K562 (cell line): ENCODE results near the gene FYB1. TPM values are rescaled to one million over a fixed set of nuclear protein-coding genes. Genes with fewer than 3 reads are reported as not detected.

ENCODE experiments used
- ATAC-seq: fragments of 200-7000 bp; cut with Tn5 transposase; 3 replicates; pipeline ENCODE4 v1.9.1; 2020; ENCODE audit warnings: moderate library complexity
- BruUV-seq: library from RNA; stranded (reverse); fragments of 400-500 nt; replicated peaks from 2 replicates; lab custom pipeline; 2021; lab: Mats Ljungman, UMichigan
- CTCF ChIA-PET: fragments of 300-600 bp; formaldehyde crosslinking; extraction: SDS; loops from one replicate; lab custom pipeline; 2021; ENCODE audit warnings: low intra/inter-chr PET ratio; lab: Yijun Ruan, JAX
- POLR2A ChIA-PET: fragments of 300-600, 350-650 bp; sonication (Branson Sonifier 250); formaldehyde crosslinking; extraction: SDS; loops from one replicate; lab custom pipeline; 2021; ENCODE audit warnings: antibody characterized with exemption, inconsistent platforms; lab: Yijun Ruan, JAX
- DNase-seq, 4 experiments: peaks; one replicate each; pipeline versions ENCODE4 v3.0.0 to v3.0.0-alpha.2; 2011 to 2018; ENCODE audit warnings: low spot score in 3 of 4, mixed read lengths in 3 of 4; ENCODE audit errors: extremely low read depth in 1 of 4
- FAIRE-seq: peaks from 2 replicates; lab custom pipeline; 2011; peaks lifted over from hg19 to GRCh38; lab: Jason Lieb, UNC
- H2AFZ ChIP-seq: 2 replicates; pipeline ENCODE4 v1.6.0; 2011; ENCODE audit warnings: low read depth, low read length, control low read depth, inconsistent platforms
- H3K27ac ChIP-seq: fragments of 200-600 bp; 3 replicates; pipeline ENCODE4 v1.8.0; 2011; ENCODE audit warnings: low read depth, mild to moderate bottlenecking, control low read depth, inconsistent platforms, low read length, moderate library complexity, mixed read lengths; ENCODE audit errors: extremely low read depth
- H3K27me3 ChIP-seq, 2 experiments: fragments of 300-600 bp in 1 of 2; 2 replicates in 1 of 2; 3 replicates in 1 of 2; pipeline versions ENCODE4 v1.6.0 to v1.8.0; 2011; ENCODE audit warnings: inconsistent platforms in 2 of 2, low read length in 2 of 2, mild to moderate bottlenecking in 1 of 2, mixed read lengths in 1 of 2, moderate library complexity in 1 of 2; ENCODE audit not compliant: control insufficient read depth in 2 of 2, insufficient read depth in 2 of 2
- H3K36me3 ChIP-seq: fragments of 300-600 bp; 3 replicates; pipeline ENCODE4 v1.8.0; 2011; ENCODE audit warnings: mild to moderate bottlenecking, low read length, inconsistent platforms; ENCODE audit not compliant: control insufficient read depth, insufficient read depth
- H3K4me1 ChIP-seq, 2 experiments: fragments of 200-600 bp in 1 of 2; replicated peaks in 1 of 2; 2 replicates in 1 of 2; 3 replicates in 1 of 2; pipeline versions ENCODE4 v1.5.1 to v1.8.0; 2011; ENCODE audit warnings: inconsistent platforms in 2 of 2, low read length in 2 of 2, mild to moderate bottlenecking in 1 of 2, mixed read lengths in 1 of 2, moderate library complexity in 1 of 2; ENCODE audit not compliant: control insufficient read depth in 2 of 2, insufficient read depth in 2 of 2
- H3K4me2 ChIP-seq: 2 replicates; pipeline ENCODE4 v1.6.1; 2011; ENCODE audit warnings: low read length, control low read depth, inconsistent platforms, mixed read lengths; ENCODE audit not compliant: insufficient read depth
- H3K4me3 ChIP-seq: fragments of 200-600 bp; sonication (generic), shearing (Covaris generic); 2 replicates; pipeline ENCODE4 v1.5.1; 2016; ENCODE audit warnings: control low read depth, inconsistent platforms
- H3K79me2 ChIP-seq: fragments of 200-600 bp; 3 replicates; pipeline ENCODE4 v1.8.0; 2011; ENCODE audit warnings: low read length, inconsistent platforms; ENCODE audit not compliant: control insufficient read depth, insufficient read depth
- H3K9ac ChIP-seq, 2 experiments: 2 replicates each; pipeline versions ENCODE4 v1.6.0 to v1.6.1; 2011; ENCODE audit warnings: low read depth in 2 of 2, low read length in 2 of 2, control low read depth in 1 of 2, inconsistent platforms in 1 of 2, mild to moderate bottlenecking in 1 of 2, mixed read lengths in 1 of 2; ENCODE audit not compliant: insufficient read depth in 1 of 2
- H3K9me1 ChIP-seq: one replicate; pipeline ENCODE4 v1.6.0; 2011; ENCODE audit warnings: inconsistent platforms, mild to moderate bottlenecking, low read length, moderate library complexity; ENCODE audit not compliant: control insufficient read depth, insufficient read depth
- H3K9me3 ChIP-seq: replicated peaks from 2 replicates; pipeline ENCODE4 v1.5.1; 2011; ENCODE audit warnings: low read depth, low read length, inconsistent platforms; ENCODE audit not compliant: control insufficient read depth, insufficient read depth
- H4K20me1 ChIP-seq: replicated peaks from 2 replicates; pipeline ENCODE4 v1.6.1; 2011; ENCODE audit warnings: low read length, inconsistent platforms, mixed read lengths; ENCODE audit not compliant: control insufficient read depth, insufficient read depth
- BCOR ChIP-seq: fragments of 450-650 bp; IDR thresholded peaks from 2 replicates; pipeline ENCODE4 v1.6.1; 2016
- BHLHE40 ChIP-seq: IDR thresholded peaks from 2 replicates; pipeline ENCODE4 v1.6.1; 2011; ENCODE audit warnings: low read length, improper control_type of control experiment
- CBX3 ChIP-seq, 2 experiments: IDR thresholded peaks; 1 replicate in 1 of 2; 2 replicates in 1 of 2; pipeline ENCODE4 v1.6.1; 2012; ENCODE audit warnings: inconsistent platforms in 2 of 2, low read length in 2 of 2, borderline replicate concordance in 1 of 2, control low read depth in 1 of 2
- IRF1 ChIP-seq: sonication (generic); formaldehyde crosslinking; IDR thresholded peaks from 2 replicates; pipeline ENCODE4 v1.8.0; 2022; ENCODE audit warnings: missing genetic modification reagents, mild to moderate bottlenecking, borderline replicate concordance
- MECOM ChIP-seq: fragments of 250-450 bp; sonication (Bioruptor Pico); IDR thresholded peaks from 2 replicates; pipeline ENCODE4 v1.8.0; 2022; ENCODE audit warnings: inconsistent platforms
- MYC ChIP-seq, 2 experiments: fragments of 250-450 bp in 1 of 2; sonication (Bioruptor Pico) in 1 of 2; IDR thresholded peaks; 2 replicates each; pipeline versions ENCODE4 v1.5.1 to v1.6.1; 2012 to 2021; ENCODE audit warnings: low read depth in 2 of 2, borderline replicate concordance in 1 of 2, improper control_type of control experiment in 1 of 2, low read length in 1 of 2, mild to moderate bottlenecking in 1 of 2, moderate library complexity in 1 of 2
- NCOA2 ChIP-seq, 2 experiments: fragments of 450-650 bp; IDR thresholded peaks; 2 replicates each; pipeline ENCODE4 v1.6.1; 2018; ENCODE audit warnings: mild to moderate bottlenecking in 2 of 2, moderate library complexity in 1 of 2; ENCODE audit not compliant: partially characterized antibody in 2 of 2
- NR2C1 ChIP-seq, 2 experiments: fragments of 450-650 bp; IDR thresholded peaks; 2 replicates each; pipeline ENCODE4 v1.6.1; 2017; ENCODE audit warnings: mild to moderate bottlenecking in 2 of 2, antibody characterized with exemption in 1 of 2, inconsistent platforms in 1 of 2, missing compliant biosample characterization in 1 of 2, missing genetic modification characterization in 1 of 2
- SMAD2 ChIP-seq: fragments of 150-350 bp; IDR thresholded peaks from 2 replicates; pipeline ENCODE4 v1.6.1; 2014; ENCODE audit warnings: low read depth, mild to moderate bottlenecking, low read length
- SMAD4 ChIP-seq: fragments of 250-450 bp; sonication (Bioruptor Pico); conservative IDR thresholded peaks from 2 replicates; pipeline ENCODE4 v1.8.0; 2021; ENCODE audit warnings: inconsistent platforms, mild to moderate bottlenecking, moderate library complexity
- SRSF3 ChIP-seq: fragments of 200-400 bp; formaldehyde crosslinking; IDR thresholded peaks from 2 replicates; pipeline ENCODE4 v1.6.1; 2016; ENCODE audit warnings: mild to moderate bottlenecking, low read length, moderate library complexity; ENCODE audit not compliant: insufficient read depth
- TCF7 ChIP-seq: sonication (generic); IDR thresholded peaks from 2 replicates; pipeline ENCODE4 v1.6.1; 2016; ENCODE audit warnings: antibody characterized with exemption, borderline replicate concordance
- TEAD1 ChIP-seq, 2 experiments: fragments of 450-650 bp in 1 of 2; sonication (generic) in 1 of 2; formaldehyde crosslinking; IDR thresholded peaks; 2 replicates each; pipeline versions ENCODE4 v1.4.0 to v1.8.0; 2020 to 2022; ENCODE audit warnings: mild to moderate bottlenecking in 2 of 2, missing genetic modification reagents in 1 of 2
- ZNF551 ChIP-seq: fragments of 250-450 bp; sonication (Bioruptor Pico); IDR thresholded peaks from 2 replicates; pipeline ENCODE4 v1.5.0; 2021; ENCODE audit warnings: mild to moderate bottlenecking, moderate library complexity
- WGBS: fragments of 100-300 bp; shearing (Covaris generic); methylation state at CpG from one replicate; pipeline ENCODE4 v1.1.6; 2016; ENCODE audit warnings: low coverage, mixed read lengths; ENCODE audit not compliant: insufficient coverage; ENCODE audit errors: missing lambda C conversion rate; 5-methylcytosine and 5-hydroxymethylcytosine counted together
- in situ Hi-C: fragments of 300-500 bp; cut with MboI; formaldehyde crosslinking; loops from 4 replicates; pipeline ENCODE4 v1.15.0; 2018; ENCODE audit warnings: inconsistent platforms, mixed read lengths
- intact Hi-C: fragments of 100-400 bp; cut with micrococcal nuclease; formaldehyde crosslinking; loops from 2 replicates; pipeline ENCODE4 v1.14.2; 2022
- polyA plus RNA-seq, 8 experiments: library from polyadenylated mRNA; depleted of rRNA in 4 of 8; stranded (reverse) in 5 of 8; unstranded in 3 of 8; fragments of >200 nt; fragmentation: Nextera tagmentation in 2 of 8; fragmentation: Illumina TruSeq in 1 of 8; extraction: Ambion mirVana in 2 of 8; extraction: Trizol in 1 of 8; gene quantifications; 2 replicates each; pipeline versions ENCODE4 v1.2.1 to v1.2.3, GENCODE V29; 2011 to 2014; ENCODE audit warnings: inconsistent platforms in 1 of 8, missing spikeins in 1 of 8
- total RNA-seq, 7 experiments: library from RNA; depleted of rRNA in 6 of 7; stranded (reverse); fragments of >200 nt in 6 of 7; fragmentation: Illumina TruSeq in 2 of 7; extraction: Trizol in 2 of 7; gene quantifications; 2 replicates each; pipeline versions ENCODE4 v1.2.1 to v1.2.3, GENCODE V29; 2011 to 2021; ENCODE audit warnings: low replicate concordance in 1 of 7
- TF ChIP-seq, protein P1 (sequence below): sonication (generic); formaldehyde crosslinking; IDR thresholded peaks from 2 replicates; pipeline ENCODE4 v1.9.0; 2022; ENCODE audit warnings: mild to moderate bottlenecking, missing genetic modification reagents
- TF ChIP-seq, protein P2 (sequence below), 2 experiments: fragments of 450-650 bp in 1 of 2; sonication (generic) in 1 of 2; formaldehyde crosslinking in 1 of 2; IDR thresholded peaks in 1 of 2; conservative IDR thresholded peaks in 1 of 2; 2 replicates each; pipeline versions ENCODE4 v1.6.1 to v1.8.1; 2016 to 2023; ENCODE audit warnings: mild to moderate bottlenecking in 2 of 2, moderate library complexity in 2 of 2, inconsistent platforms in 1 of 2, missing genetic modification reagents in 1 of 2

The FYB1 gene
- total and polyA plus RNA-seq, 9 of the 15 experiments (the other 6 are each of a cell fraction or from before 2014, with no cell fraction given): 4.7 to 31.5 (median 9.7) TPM

- no peak for TF ChIP-seq IRF1
- TF ChIP-seq MYC (IDR thresholded peaks at IDR 0.05; ENCODE audit: low read depth, low read length): peak; percentile 36; the same call in 1 of the 2 replicates
- no peak for TF ChIP-seq MYC (CRISPR knock-in tag; IDR thresholded peaks at IDR 0.05; ENCODE audit: borderline replicate concordance, low read depth)
- TF ChIP-seq CBX3 (IDR thresholded peaks at IDR 0.05; ENCODE audit: borderline replicate concordance in 1 of 2, low read length in 2 of 2): no peak; a peak in 1 of 3 replicates
- peak in 1 of 2 experiments; percentile 50 for TF ChIP-seq NCOA2 (IDR thresholded peaks at IDR 0.05; ENCODE audit: partially characterized antibody in 2 of 2)
- TF ChIP-seq NR2C1 (IDR thresholded peaks at IDR 0.05): no peak
- TF ChIP-seq NR2C1 (tag; IDR thresholded peaks at IDR 0.05): no peak
Measured at GRCh38 chr5:39164529-39165402, 54.6 kb downstream of the FYB1 start (continued).

DNA sequence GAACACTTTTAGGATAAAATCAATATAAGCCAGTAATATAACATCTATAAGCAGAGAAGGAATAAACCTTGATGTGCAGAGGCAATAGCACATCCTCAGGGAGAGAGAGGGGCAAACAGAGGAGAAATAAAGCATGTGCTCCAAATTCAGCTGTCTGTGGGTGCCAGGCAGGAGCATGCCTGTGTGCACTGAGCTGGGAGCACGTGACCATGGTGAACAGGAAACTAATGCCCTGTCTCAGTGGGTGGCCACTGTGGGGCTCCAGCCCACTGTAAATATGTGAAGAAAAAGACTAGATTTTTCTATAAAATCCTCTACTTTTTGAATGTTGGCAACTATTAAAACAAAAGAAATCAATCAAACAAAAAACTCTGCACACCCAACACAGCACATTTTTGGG is 55.3 kb downstream of the FYB1 start:
- H3K36me3 ChIP-seq: no peaks in the 10 kb centered on the region; the same call in 2 of the 3 replicates
- POLR2A ChIA-PET: interaction anchor here (0.9 to 2.5 kb wide), 4 partner anchors 9 to 27 kb away, joined by 3 to 14 read pairs (median 4); no protein-coding TSS in a partner anchor
- peak overlapping the region; percentile 88 for H2AFZ ChIP-seq
- no peak overlapping the region for H3K4me3 ChIP-seq
- H3K9me1 ChIP-seq: no peaks in the 10 kb centered on the region
- in situ Hi-C loops: no loop called here
- CTCF ChIA-PET: no interaction called here
- no peaks in the 10 kb centered on the region; the same call in 1 of the 2 replicates for H3K9me3 ChIP-seq
- H3K27me3 ChIP-seq: no peaks in the 10 kb centered on the region
- no peak overlapping the region for H3K9ac ChIP-seq
- intact Hi-C loops: no loop called here
- H4K20me1 ChIP-seq: no peaks in the 10 kb centered on the region
- peaks cover 0 to 37% of the 10 kb centered on the region in 2 experiments; a peak in 4 of 5 replicates for H3K4me1 ChIP-seq
- WGBS: 79% methylated on average over 1 of the region's 1 CpG
- ATAC-seq (peak; percentile 43), DNase-seq (no peak), FAIRE-seq (no peak)
- BruUV-seq: no TSS peak
- H3K79me2 ChIP-seq: no peaks in the 10 kb centered on the region
- peak overlapping the region; percentile 73; the same call in 2 of the 3 replicates for H3K27ac ChIP-seq
- H3K4me2 ChIP-seq: no peak overlapping the region
- 0 out of 2 replicates have a peak, but pooled peaks have one; percentile 30 for TF ChIP-seq MECOM (CRISPR knock-in tag)
- TF ChIP-seq, protein P1, sequence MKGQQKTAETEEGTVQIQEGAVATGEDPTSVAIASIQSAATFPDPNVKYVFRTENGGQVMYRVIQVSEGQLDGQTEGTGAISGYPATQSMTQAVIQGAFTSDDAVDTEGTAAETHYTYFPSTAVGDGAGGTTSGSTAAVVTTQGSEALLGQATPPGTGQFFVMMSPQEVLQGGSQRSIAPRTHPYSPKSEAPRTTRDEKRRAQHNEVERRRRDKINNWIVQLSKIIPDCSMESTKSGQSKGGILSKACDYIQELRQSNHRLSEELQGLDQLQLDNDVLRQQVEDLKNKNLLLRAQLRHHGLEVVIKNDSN (CRISPR knock-in tag): peak; percentile 69; the same call in 1 of the 2 replicates
- no peak for TF ChIP-seq TCF7
- TF ChIP-seq, protein P2, sequence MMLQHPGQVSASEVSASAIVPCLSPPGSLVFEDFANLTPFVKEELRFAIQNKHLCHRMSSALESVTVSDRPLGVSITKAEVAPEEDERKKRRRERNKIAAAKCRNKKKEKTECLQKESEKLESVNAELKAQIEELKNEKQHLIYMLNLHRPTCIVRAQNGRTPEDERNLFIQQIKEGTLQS (IDR thresholded peaks at IDR 0.05): no peak
- TF ChIP-seq, protein P2 (CRISPR knock-in tag; conservative IDR thresholded peaks at IDR 0.05): no peak
- peak; percentile 24; the same call in 1 of the 2 replicates for TF ChIP-seq SMAD4 (CRISPR knock-in tag)
- TF ChIP-seq BHLHE40: peak; percentile 47; the same call in 1 of the 2 replicates
- TF ChIP-seq TEAD1 (CRISPR knock-in tag; IDR thresholded peaks at IDR 0.05): no peak
- TF ChIP-seq SRSF3: no peak
- no peak for TF ChIP-seq ZNF551 (CRISPR knock-in tag)
- TF ChIP-seq SMAD2: no peak
- no peak for TF ChIP-seq BCOR
